A673 (cell line): ENCODE measurements around the gene CCDC174. TPM values are rescaled to one million over a fixed set of nuclear protein-coding genes. Genes with fewer than 3 reads are reported as not detected.

Experiments used
- BruUV-seq: library from RNA; stranded (reverse); fragments of 400-500 nt; replicated peaks from 2 replicates; lab custom pipeline; 2021; lab: Mats Ljungman, UMichigan
- CTCF ChIA-PET: fragments of 300-600 bp; sonication (Branson Sonifier 250); formaldehyde crosslinking; loops from one replicate; lab custom pipeline; 2022; ENCODE audit warnings: antibody characterized with exemption; lab: Charles Lee
- POLR2A ChIA-PET: fragments of 300-600 bp; sonication (Branson Sonifier 250); formaldehyde crosslinking; loops from one replicate; lab custom pipeline; 2022; ENCODE audit warnings: antibody characterized with exemption; ENCODE audit not compliant: low non-redundant PET; lab: Charles Lee
- DNase-seq: peaks from one replicate; pipeline ENCODE4 v3.0.0-alpha.2; 2015; ENCODE audit warnings: low spot score
- H3K27ac ChIP-seq: fragments of 200-600 bp; sonication (generic); 2 replicates; pipeline ENCODE4 v1.5.1; 2016; ENCODE audit warnings: mixed run types, low read depth, mild to moderate bottlenecking, mixed read lengths, antibody characterized with exemption, low read length; ENCODE audit not compliant: poor library complexity, severe bottlenecking
- H3K27me3 ChIP-seq: fragments of 200-600 bp; sonication (generic); replicated peaks from 2 replicates; pipeline ENCODE4 v1.6.1; 2017; ENCODE audit warnings: mixed run types, low read depth, mild to moderate bottlenecking, mixed read lengths, antibody characterized with exemption, low read length; ENCODE audit not compliant: insufficient read depth, poor library complexity
- H3K36me3 ChIP-seq: fragments of 200-600 bp; sonication (generic); 2 replicates; pipeline ENCODE4 v1.6.1; 2016; ENCODE audit warnings: mixed run types, mild to moderate bottlenecking, mixed read lengths, antibody characterized with exemption, low read length; ENCODE audit not compliant: insufficient read depth, poor library complexity, severe bottlenecking
- H3K4me1 ChIP-seq: fragments of 200-600 bp; sonication (generic); 2 replicates; pipeline ENCODE4 v1.6.1; 2017; ENCODE audit warnings: mixed run types, mild to moderate bottlenecking, mixed read lengths, antibody characterized with exemption, low read length; ENCODE audit not compliant: insufficient read depth, poor library complexity, severe bottlenecking
- H3K4me3 ChIP-seq: fragments of 200-600 bp; sonication (generic); 2 replicates; pipeline ENCODE4 v1.5.1; 2016; ENCODE audit warnings: low read depth, mixed run types, mild to moderate bottlenecking, mixed read lengths, low read length; ENCODE audit not compliant: poor library complexity, severe bottlenecking
- H3K9me3 ChIP-seq: fragments of 200-600 bp; sonication (generic); 2 replicates; pipeline ENCODE4 v1.6.1; 2016; ENCODE audit warnings: mixed run types, low read depth, mild to moderate bottlenecking, mixed read lengths, antibody characterized with exemption, low read length; ENCODE audit not compliant: poor library complexity, severe bottlenecking
- EZH2 ChIP-seq: fragments of 200-600 bp; sonication (generic); IDR thresholded peaks from 2 replicates; pipeline ENCODE4 v1.6.1; 2017; ENCODE audit warnings: borderline replicate concordance, low read depth, mild to moderate bottlenecking, mixed read lengths, antibody characterized with exemption, low read length; ENCODE audit not compliant: poor library complexity, severe bottlenecking
- intact Hi-C: fragments of 100-400 bp; cut with micrococcal nuclease; formaldehyde crosslinking; loops from one replicate; pipeline ENCODE4 v1.10.0; 2022; ENCODE audit not compliant: unreplicated experiment
- total RNA-seq: library from RNA; stranded (reverse); gene quantifications from 2 replicates; pipeline ENCODE4 v1.2.3, GENCODE V29; 2021
- TF ChIP-seq, protein P1 (sequence below): fragments of 300-800, 200-600 bp; sonication (generic); conservative IDR thresholded peaks from 2 replicates; pipeline ENCODE4 v1.5.1; 2017; ENCODE audit warnings: low read depth, mild to moderate bottlenecking, antibody characterized with exemption, low read length, moderate library complexity, mixed read lengths

The CCDC174 gene
- total RNA-seq, 1 experiment from 2014 or later: 19.8 TPM

DNA sequence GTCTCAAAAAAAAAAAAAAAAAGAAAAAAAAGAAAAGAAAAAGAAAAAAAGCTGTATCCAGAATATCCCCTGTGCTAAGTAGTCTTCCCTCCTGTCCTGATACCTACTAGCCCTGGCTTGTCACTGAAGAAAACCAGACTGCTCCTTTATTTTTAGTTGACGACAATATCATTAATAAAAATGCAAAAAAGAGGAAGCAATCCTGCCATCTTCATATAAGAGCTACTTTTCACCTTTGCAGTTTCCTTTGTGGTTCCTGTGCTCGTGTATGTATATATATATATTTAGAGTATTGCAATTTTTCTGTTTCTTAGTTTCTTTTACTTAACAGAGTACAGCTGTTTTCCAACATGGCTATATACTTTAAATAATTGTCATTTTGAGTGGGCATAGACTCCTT, 37.0 kb downstream of the CCDC174 start:
- intact Hi-C loops: no loop called here
- ChIA-PET CTCF (no interaction called here), POLR2A (no interaction called here)
- no TSS peak for BruUV-seq
- Histone ChIP-seq H3K27me3 (no peaks in the 10 kb centered on the region), H3K4me3 (no peak overlapping the region), H3K36me3 (no peaks in the 10 kb centered on the region), H3K27ac (no peak overlapping the region), H3K4me1 (no peaks in the 10 kb centered on the region), H3K9me3 (no peaks in the 10 kb centered on the region)
- TF ChIP-seq, protein P1, sequence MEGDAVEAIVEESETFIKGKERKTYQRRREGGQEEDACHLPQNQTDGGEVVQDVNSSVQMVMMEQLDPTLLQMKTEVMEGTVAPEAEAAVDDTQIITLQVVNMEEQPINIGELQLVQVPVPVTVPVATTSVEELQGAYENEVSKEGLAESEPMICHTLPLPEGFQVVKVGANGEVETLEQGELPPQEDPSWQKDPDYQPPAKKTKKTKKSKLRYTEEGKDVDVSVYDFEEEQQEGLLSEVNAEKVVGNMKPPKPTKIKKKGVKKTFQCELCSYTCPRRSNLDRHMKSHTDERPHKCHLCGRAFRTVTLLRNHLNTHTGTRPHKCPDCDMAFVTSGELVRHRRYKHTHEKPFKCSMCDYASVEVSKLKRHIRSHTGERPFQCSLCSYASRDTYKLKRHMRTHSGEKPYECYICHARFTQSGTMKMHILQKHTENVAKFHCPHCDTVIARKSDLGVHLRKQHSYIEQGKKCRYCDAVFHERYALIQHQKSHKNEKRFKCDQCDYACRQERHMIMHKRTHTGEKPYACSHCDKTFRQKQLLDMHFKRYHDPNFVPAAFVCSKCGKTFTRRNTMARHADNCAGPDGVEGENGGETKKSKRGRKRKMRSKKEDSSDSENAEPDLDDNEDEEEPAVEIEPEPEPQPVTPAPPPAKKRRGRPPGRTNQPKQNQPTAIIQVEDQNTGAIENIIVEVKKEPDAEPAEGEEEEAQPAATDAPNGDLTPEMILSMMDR: no peak
- no peak for TF ChIP-seq EZH2
- DNase-seq: no peak

DNA sequence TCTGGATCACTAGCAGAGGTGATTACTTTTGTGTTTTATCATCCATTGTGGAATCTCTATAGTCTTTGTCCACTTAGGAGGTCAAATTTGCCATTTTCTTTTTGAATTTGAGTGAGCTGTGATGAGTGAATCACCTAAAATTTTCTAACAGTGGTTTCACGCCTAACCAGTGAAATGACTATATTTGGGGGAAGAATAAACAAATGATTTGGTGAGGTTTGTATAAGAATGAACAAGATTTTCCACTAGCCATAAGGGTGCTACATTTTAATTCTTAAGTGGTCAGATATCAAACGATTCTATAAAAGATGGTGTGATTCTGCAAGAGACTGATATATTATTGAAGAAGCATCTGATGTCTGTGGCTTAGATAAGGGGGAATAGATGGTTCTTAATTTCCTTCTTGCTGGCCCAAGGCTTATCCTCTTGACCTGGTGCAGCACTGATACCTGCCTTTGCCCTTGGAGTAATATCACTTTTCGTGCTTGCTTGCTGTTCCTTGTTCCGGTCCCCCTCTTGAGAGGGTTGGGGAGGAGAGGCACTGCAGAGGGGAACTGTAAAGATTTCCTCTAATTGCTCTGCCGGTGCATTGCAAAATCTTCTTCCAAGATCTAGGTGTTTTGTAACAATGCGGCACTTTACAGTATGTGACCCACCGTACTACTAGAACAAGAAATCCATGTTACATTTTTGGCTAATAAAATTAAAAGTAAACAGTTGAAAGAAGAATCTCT, 37.9 kb downstream of the CCDC174 start:
- ChIA-PET CTCF (no interaction called here), POLR2A (interaction anchor here (0.6 kb wide), 1 partner anchor 7 kb away, joined by 3 read pairs; no protein-coding TSS in a partner anchor)

DNA sequence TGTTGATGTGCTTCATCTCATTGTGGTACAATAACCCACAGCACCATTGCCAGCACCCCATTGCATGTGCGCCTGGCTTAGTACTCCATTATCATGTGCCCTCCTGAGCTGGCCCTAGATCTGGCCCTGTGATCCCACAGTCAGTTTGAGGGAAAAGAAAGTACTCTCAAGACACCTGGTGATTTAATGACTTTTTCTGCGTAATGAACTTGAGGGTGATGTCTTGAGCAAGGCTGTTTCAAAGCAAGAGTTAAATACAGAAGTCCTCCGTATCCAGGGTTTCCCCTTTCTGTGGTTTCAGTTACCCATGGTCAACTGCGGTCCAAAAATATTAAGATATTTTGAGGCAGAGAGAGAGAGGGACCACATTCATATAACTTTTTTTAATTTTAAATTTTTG, 39.7 kb downstream of the CCDC174 start:
- BruUV-seq: no TSS peak
- intact Hi-C loops: no loop called here
- no peaks in the 10 kb centered on the region for H3K4me1 ChIP-seq
- no peak overlapping the region for H3K4me3 ChIP-seq
- H3K27me3 ChIP-seq: no peaks in the 10 kb centered on the region
- H3K36me3 ChIP-seq: no peaks in the 10 kb centered on the region
- no peak for TF ChIP-seq EZH2
- TF ChIP-seq, protein P1: no peak
- POLR2A ChIA-PET: no interaction called here
- DNase-seq: no peak
- CTCF ChIA-PET: no interaction called here
- no peaks in the 10 kb centered on the region for H3K9me3 ChIP-seq
- H3K27ac ChIP-seq: no peak overlapping the region

More for the DNA sequence above, 37.9 kb downstream of the CCDC174 start:
- H3K9me3 ChIP-seq: no peaks in the 10 kb centered on the region
- no peak overlapping the region for H3K27ac ChIP-seq
- TF ChIP-seq, protein P1: no peak
- no peak for TF ChIP-seq EZH2
- no peaks in the 10 kb centered on the region for H3K36me3 ChIP-seq
- H3K4me3 ChIP-seq: no peak overlapping the region
- H3K4me1 ChIP-seq: no peaks in the 10 kb centered on the region
- H3K27me3 ChIP-seq: no peaks in the 10 kb centered on the region
- BruUV-seq: no TSS peak
- no peak for DNase-seq
- intact Hi-C loops: no loop called here
